NCI-H146 treated with DMSO at 0.1 percent for 48 hours (cell line): ENCODE results near the gene SPARC.
"Not testable (repeated sequence)": the region's sequence is repeated elsewhere in the genome, so short reads cannot be mapped to it uniquely, and the experiment has no call there.

Experiments used
- DNase-seq: peaks from one replicate; lab custom pipeline; 2025; ENCODE audit not compliant: unreplicated experiment; lab: John Stamatoyannopoulos, UW

The SPARC gene

GRCh38 chr5:151686674-151687407 is at the start of gene SPARC:
Gene SPARC, minus strand, starts transcription at chr5:151686915. Its CDS starts 10,727 bp downstream, at chr5:151676188.
- DNase-seq: peak; percentile 6

GRCh38 chr5:151735646-151736045 is 48.9 kb upstream of the SPARC start:
- DNase-seq: no peak

- no peak for DNase-seq
Measured at GRCh38 chr5:151734064-151734408, 47.3 kb upstream of the SPARC start.

- DNase-seq: no peak
Measured at GRCh38 chr5:151733358-151734063, 46.8 kb upstream of the SPARC start.

- no peak for DNase-seq
Measured at GRCh38 chr5:151730381-151730780, 43.7 kb upstream of the SPARC start.

- DNase-seq: not testable (repeated sequence)
Measured at GRCh38 chr5:151729597-151729996, 42.9 kb upstream of the SPARC start.

GRCh38 chr5:151724360-151724759 is 37.6 kb upstream of the SPARC start:
- DNase-seq: no peak

- no peak for DNase-seq
Measured at GRCh38 chr5:151722546-151722945, 35.8 kb upstream of the SPARC start.

- no peak for DNase-seq
Measured at GRCh38 chr5:151721812-151722391, 35.2 kb upstream of the SPARC start.

- no peak for DNase-seq
Measured at GRCh38 chr5:151721087-151721646, 34.5 kb upstream of the SPARC start.

- DNase-seq: no peak
Measured at GRCh38 chr5:151720215-151720614, 33.5 kb upstream of the SPARC start.

GRCh38 chr5:151719228-151720000 is 32.7 kb upstream of the SPARC start:
- DNase-seq: no peak

GRCh38 chr5:151718646-151719045 is 31.9 kb upstream of the SPARC start:
- no peak for DNase-seq

GRCh38 chr5:151718153-151718552 is 31.4 kb upstream of the SPARC start:
- DNase-seq: no peak

GRCh38 chr5:151717416-151717815 is 30.7 kb upstream of the SPARC start:
- DNase-seq: no peak

GRCh38 chr5:151709109-151709735 is 22.5 kb upstream of the SPARC start:
- DNase-seq: no peak

- DNase-seq: no peak
Measured at GRCh38 chr5:151708126-151708525, 21.4 kb upstream of the SPARC start.

- DNase-seq: no peak
Measured at GRCh38 chr5:151707567-151707966, 20.9 kb upstream of the SPARC start.

- DNase-seq: no peak
Measured at GRCh38 chr5:151706906-151707305, 20.2 kb upstream of the SPARC start.

- DNase-seq: no peak
Measured at GRCh38 chr5:151703780-151704179, 17.1 kb upstream of the SPARC start.

GRCh38 chr5:151703227-151703626 is 16.5 kb upstream of the SPARC start:
- peak; percentile 8 for DNase-seq
